Stomach (tissue), 9 donors: ENCODE measurements around the gene CDYL. TPM values are rescaled to one million over a fixed set of nuclear protein-coding genes. Genes with fewer than 3 reads are reported as not detected.

Source experiments
- DNase-seq, 2 donors: peaks; one replicate each; pipeline versions ENCODE4 v3.0.0 to v3.0.0-alpha.2; 2013 to 2019
- H3K27ac ChIP-seq, 5 donors: fragments of 200-600 bp in 4 of 5; sonication (generic) in 4 of 5; one replicate each; pipeline ENCODE4 v1.5.1; 2013 to 2019; ENCODE audit warnings: mild to moderate bottlenecking in 1 of 5, moderate library complexity in 1 of 5
- H3K27me3 ChIP-seq, 3 donors: fragments of 200-600 bp; sonication (generic); one replicate each; pipeline ENCODE4 v1.5.1; 2017 to 2019; ENCODE audit warnings: mixed run types in 1 of 3
- H3K36me3 ChIP-seq, 4 donors: fragments of 200-600 bp; sonication (generic); 1 replicate in 3 of 4; 2 replicates in 1 of 4; pipeline ENCODE4 v1.5.1; 2016 to 2019
- H3K4me1 ChIP-seq, 4 donors: fragments of 200-600 bp; sonication (generic); one replicate each; pipeline ENCODE4 v1.5.1; 2016 to 2019
- H3K4me3 ChIP-seq, 4 donors: fragments of 200-600 bp; sonication (generic) in 3 of 4; one replicate each; pipeline ENCODE4 v1.5.1; 2016 to 2019; ENCODE audit warnings: mild to moderate bottlenecking in 1 of 4
- H3K9me3 ChIP-seq, 4 donors: fragments of 200-600 bp; sonication (generic); one replicate each; pipeline ENCODE4 v1.5.1; 2016 to 2019
- EP300 ChIP-seq: sonication (generic); formaldehyde crosslinking; IDR thresholded peaks from one replicate; pipeline ENCODE4 v1.6.1; 2017; ENCODE audit warnings: antibody characterized with exemption
- POLR2A ChIP-seq, 4 donors: fragments of 450-650 bp; IDR thresholded peaks; one replicate each; pipeline ENCODE4 v1.6.1; 2016; ENCODE audit warnings: antibody characterized with exemption in 4 of 4, control low read depth in 2 of 4, mild to moderate bottlenecking in 1 of 4, moderate library complexity in 1 of 4
- POLR2AphosphoS5 ChIP-seq, 3 donors: sonication (generic); formaldehyde crosslinking; IDR thresholded peaks; one replicate each; pipeline ENCODE4 v1.6.1; 2016; ENCODE audit warnings: antibody characterized with exemption in 3 of 3
- WGBS, 5 donors: extraction: QIAGEN DNeasy Blood & Tissue Kit in 3 of 5; methylation state at CpG; one replicate each; pipeline versions ENCODE4 v1.1.5 to v1.1.7; 2013 to 2018; 5-methylcytosine and 5-hydroxymethylcytosine counted together
- intact Hi-C: fragments of 100-400 bp; cut with DNase I; formaldehyde crosslinking; loops from one replicate; pipeline ENCODE4 v1.15.1; 2023; ENCODE audit warnings: low total_unique reads
- polyA plus RNA-seq, 3 donors: library from polyadenylated mRNA; stranded (reverse); fragments of 200-250 nt; gene quantifications; one replicate each; pipeline ENCODE4 v1.2.3, GENCODE V29; 2013
- total RNA-seq, 5 donors: library from RNA; depleted of rRNA; stranded (reverse); fragments of >200 nt; gene quantifications; one replicate each; pipeline versions ENCODE4 v1.1.0 to v1.2.3, GENCODE V29; 2014 to 2016
- TF ChIP-seq, protein P1 (sequence below), 7 experiments: fragments of 450-650 bp in 4 of 7; fragments of 200-600 bp in 3 of 7; sonication (generic) in 3 of 7; IDR thresholded peaks; one replicate each; pipeline ENCODE4 v1.5.1; 2016 to 2019; ENCODE audit warnings: antibody characterized with exemption in 7 of 7, control low read depth in 2 of 7, mild to moderate bottlenecking in 1 of 7
- donor health status: healthy with polysubstance abuse.
- donor health status: Bipolar disorder and iron deficiency.
- donor health status: healthy.

Gene CDYL
- total and polyA plus RNA-seq, 8 donors: 6.2 to 226 (median 18.4) TPM

DNA sequence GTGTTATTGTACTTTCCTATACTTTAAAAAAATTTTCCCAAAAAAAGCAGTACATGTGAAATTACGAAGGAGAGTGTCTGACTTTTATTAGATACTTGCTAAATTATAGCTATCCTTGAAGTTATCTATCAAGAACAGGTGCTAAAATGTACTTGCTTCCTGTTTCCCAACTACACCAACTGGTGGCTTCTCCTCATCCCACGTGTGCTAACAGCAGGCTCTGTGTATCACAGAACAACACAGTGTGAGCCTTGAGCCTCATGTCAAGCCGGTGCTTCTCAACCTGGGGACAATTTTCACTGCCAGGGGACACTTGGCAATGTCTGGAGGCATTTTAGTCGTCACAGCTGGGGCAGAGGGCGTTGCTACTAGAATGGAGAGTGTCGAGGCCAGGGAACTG is 36.2 kb upstream of the CDYL start:
- TF ChIP-seq POLR2AphosphoS5 (IDR thresholded peaks at IDR 0.05) (no peak), EP300 (no peak), POLR2A (IDR thresholded peaks at IDR 0.05) (no peak)
- TF ChIP-seq, protein P1, sequence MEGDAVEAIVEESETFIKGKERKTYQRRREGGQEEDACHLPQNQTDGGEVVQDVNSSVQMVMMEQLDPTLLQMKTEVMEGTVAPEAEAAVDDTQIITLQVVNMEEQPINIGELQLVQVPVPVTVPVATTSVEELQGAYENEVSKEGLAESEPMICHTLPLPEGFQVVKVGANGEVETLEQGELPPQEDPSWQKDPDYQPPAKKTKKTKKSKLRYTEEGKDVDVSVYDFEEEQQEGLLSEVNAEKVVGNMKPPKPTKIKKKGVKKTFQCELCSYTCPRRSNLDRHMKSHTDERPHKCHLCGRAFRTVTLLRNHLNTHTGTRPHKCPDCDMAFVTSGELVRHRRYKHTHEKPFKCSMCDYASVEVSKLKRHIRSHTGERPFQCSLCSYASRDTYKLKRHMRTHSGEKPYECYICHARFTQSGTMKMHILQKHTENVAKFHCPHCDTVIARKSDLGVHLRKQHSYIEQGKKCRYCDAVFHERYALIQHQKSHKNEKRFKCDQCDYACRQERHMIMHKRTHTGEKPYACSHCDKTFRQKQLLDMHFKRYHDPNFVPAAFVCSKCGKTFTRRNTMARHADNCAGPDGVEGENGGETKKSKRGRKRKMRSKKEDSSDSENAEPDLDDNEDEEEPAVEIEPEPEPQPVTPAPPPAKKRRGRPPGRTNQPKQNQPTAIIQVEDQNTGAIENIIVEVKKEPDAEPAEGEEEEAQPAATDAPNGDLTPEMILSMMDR (IDR thresholded peaks at IDR 0.05): no peak
- DNase-seq: no peak
- intact Hi-C loops: no loop called here
- H3K4me3 ChIP-seq: no peak overlapping the region
- no peak overlapping the region for H3K27ac ChIP-seq
- H3K4me1 ChIP-seq: no peaks in the 10 kb centered on the region
- WGBS, 5 donors: 58 to 78% (median 67%) methylated on average over 4 to 6 of the region's 6 CpGs
- H3K27me3 ChIP-seq: no peaks in the 10 kb centered on the region
- no peaks in the 10 kb centered on the region for H3K36me3 ChIP-seq
- no peaks in the 10 kb centered on the region for H3K9me3 ChIP-seq

DNA sequence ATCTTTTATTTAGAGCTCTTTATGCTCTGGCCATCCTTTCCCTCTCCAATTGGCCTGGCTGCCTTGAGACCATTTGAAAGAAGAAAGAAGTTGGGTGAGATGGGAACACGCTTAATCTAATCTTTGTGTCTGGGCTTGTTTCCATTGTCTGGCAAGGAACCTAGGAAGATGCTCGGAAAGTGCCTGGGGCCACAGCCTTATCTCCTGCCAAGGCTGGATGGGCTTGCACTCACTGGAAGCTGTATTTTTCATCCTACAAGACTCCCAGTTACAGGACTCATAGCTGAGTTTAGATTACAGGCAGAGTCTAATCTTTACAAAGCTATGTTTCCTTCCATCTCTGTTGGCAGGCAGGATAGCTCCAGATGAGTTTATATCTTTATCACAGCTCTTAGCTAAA is 33.1 kb upstream of the CDYL start:
- peak in 1 of 2 donors; percentile 10 for DNase-seq
- WGBS, 5 donors: 57 to 70% (median 60%) methylated on average over 2 of the region's 2 CpGs
- TF ChIP-seq, protein P1 (IDR thresholded peaks at IDR 0.05): no peak
- TF ChIP-seq POLR2A (IDR thresholded peaks at IDR 0.05) (no peak), POLR2AphosphoS5 (IDR thresholded peaks at IDR 0.05) (no peak), EP300 (no peak)
- Histone ChIP-seq H3K36me3 (no peaks in the 10 kb centered on the region), H3K27ac (no peak overlapping the region), H3K4me1 (no peaks in the 10 kb centered on the region), H3K9me3 (no peaks in the 10 kb centered on the region), H3K4me3 (no peak overlapping the region), H3K27me3 (no peaks in the 10 kb centered on the region)
- intact Hi-C loops: no loop called here

DNA sequence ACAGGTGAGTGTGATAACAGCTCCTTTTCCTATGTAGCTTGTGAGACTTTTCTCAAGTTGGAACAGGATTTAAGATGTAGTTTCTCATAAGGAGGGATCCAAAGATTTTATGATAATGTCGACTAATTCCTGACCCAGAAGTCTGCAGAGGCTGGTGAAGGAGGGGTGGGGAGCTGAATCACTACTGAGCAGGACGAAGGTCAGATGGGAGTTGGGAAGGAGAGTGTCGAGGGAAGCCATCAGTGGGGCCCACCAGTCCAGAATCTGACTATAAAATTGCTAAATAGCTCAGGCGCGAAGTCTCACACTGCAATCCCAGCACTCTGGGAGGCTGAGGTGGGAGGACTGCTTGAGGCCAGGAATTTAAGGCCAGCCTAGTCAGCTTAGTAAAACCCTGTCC is 32.3 kb upstream of the CDYL start:
- H3K27ac ChIP-seq: no peak overlapping the region
- no peaks in the 10 kb centered on the region for H3K36me3 ChIP-seq
- no peaks in the 10 kb centered on the region for H3K9me3 ChIP-seq
- H3K27me3 ChIP-seq: no peaks in the 10 kb centered on the region
- WGBS, 5 donors: 64 to 81% (median 75%) methylated on average over 5 of the region's 5 CpGs
- H3K4me1 ChIP-seq: no peaks in the 10 kb centered on the region
- no peak for TF ChIP-seq EP300
- no peak for TF ChIP-seq POLR2AphosphoS5 (IDR thresholded peaks at IDR 0.05)
- TF ChIP-seq, protein P1 (IDR thresholded peaks at IDR 0.05): no peak
- no peak for TF ChIP-seq POLR2A (IDR thresholded peaks at IDR 0.05)
- no peak overlapping the region for H3K4me3 ChIP-seq
- intact Hi-C loops: no loop called here
- DNase-seq: no peak

GRCh38 chr6:4747588-4747987 is 28.6 kb upstream of the CDYL start:
- Histone ChIP-seq H3K4me1 (no peaks in the 10 kb centered on the region), H3K27me3 (no peaks in the 10 kb centered on the region), H3K36me3 (no peaks in the 10 kb centered on the region), H3K4me3 (no peak overlapping the region), H3K9me3 (no peaks in the 10 kb centered on the region), H3K27ac (no peak overlapping the region)
- TF ChIP-seq, protein P1 (IDR thresholded peaks at IDR 0.05): no peak
- no peak for TF ChIP-seq EP300
- TF ChIP-seq POLR2AphosphoS5 (IDR thresholded peaks at IDR 0.05): no peak
- TF ChIP-seq POLR2A (IDR thresholded peaks at IDR 0.05): no peak
- WGBS, 5 donors: 87 to 94% (median 89%) methylated on average over 2 of the region's 2 CpGs
- intact Hi-C loops: no loop called here
- DNase-seq: no peak
